Chondrocyte (in vitro differentiated cells): ENCODE results near the gene TMEM17. TPM values are rescaled to one million over a fixed set of nuclear protein-coding genes. Genes with fewer than 3 reads are reported as not detected.

Experiments used
- DNase-seq: peaks from one replicate; pipeline ENCODE4 v3.0.0; 2021; ENCODE audit warnings: mixed read lengths, low spot score
- H3K27ac Mint-ChIP-seq: one replicate; pipeline ENCODE4 v1.8.0; 2021; ENCODE audit warnings: mild to moderate bottlenecking, moderate library complexity, mixed read lengths; ENCODE audit not compliant: unreplicated experiment
- H3K27me3 Mint-ChIP-seq: 2 replicates; pipeline ENCODE4 v1.8.0; 2021; ENCODE audit warnings: low read depth, mixed read lengths
- H3K36me3 Mint-ChIP-seq: 2 replicates; pipeline ENCODE4 v1.8.0; 2021; ENCODE audit warnings: low read depth, mixed read lengths
- H3K4me1 Mint-ChIP-seq: 2 replicates; pipeline ENCODE4 v1.8.0; 2021; ENCODE audit warnings: low read depth, mild to moderate bottlenecking, mixed read lengths
- H3K4me3 Mint-ChIP-seq: one replicate; pipeline ENCODE4 v1.8.0; 2021; ENCODE audit warnings: mild to moderate bottlenecking, moderate library complexity, mixed read lengths; ENCODE audit not compliant: unreplicated experiment
- H3K9me3 Mint-ChIP-seq: 2 replicates; pipeline ENCODE4 v1.8.0; 2021; ENCODE audit warnings: low read depth, mixed read lengths
- total RNA-seq: library from RNA; stranded (reverse); gene quantifications from 3 replicates; pipeline ENCODE4 v1.2.1, GENCODE V29; 2021
- TF ChIP-seq, protein P1 (sequence below): fragments of 200-600 bp; sonication (generic); IDR thresholded peaks from 2 replicates; pipeline ENCODE4 v1.5.0; 2021; ENCODE audit warnings: antibody characterized with exemption, mild to moderate bottlenecking, moderate library complexity

Gene TMEM17
- total RNA-seq, 1 donor from 2014 or later = 3.8 TPM

DNA sequence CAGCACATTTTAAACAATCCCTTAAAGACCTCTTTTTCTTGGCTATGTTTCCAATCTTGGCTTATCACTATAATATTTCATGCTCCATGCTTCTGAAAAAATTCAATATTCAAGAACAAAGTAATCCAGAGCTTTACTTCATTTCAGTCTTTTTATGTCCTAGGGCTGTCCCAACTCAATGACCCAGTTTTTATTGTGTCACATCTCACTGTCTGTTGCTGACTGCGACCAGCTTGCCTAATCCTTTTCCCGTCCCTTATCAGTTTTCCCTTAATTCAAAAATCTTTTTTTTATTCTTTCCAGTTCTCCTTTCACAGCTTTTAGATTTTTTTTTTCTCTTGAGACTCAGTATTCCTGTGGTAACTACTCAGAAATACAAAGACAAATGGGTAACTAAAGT, 10.2 kb downstream of the TMEM17 start:
- no peaks in the 10 kb centered on the region for H3K36me3 Mint-ChIP-seq
- no peaks in the 10 kb centered on the region for H3K9me3 Mint-ChIP-seq
- TF ChIP-seq, protein P1, sequence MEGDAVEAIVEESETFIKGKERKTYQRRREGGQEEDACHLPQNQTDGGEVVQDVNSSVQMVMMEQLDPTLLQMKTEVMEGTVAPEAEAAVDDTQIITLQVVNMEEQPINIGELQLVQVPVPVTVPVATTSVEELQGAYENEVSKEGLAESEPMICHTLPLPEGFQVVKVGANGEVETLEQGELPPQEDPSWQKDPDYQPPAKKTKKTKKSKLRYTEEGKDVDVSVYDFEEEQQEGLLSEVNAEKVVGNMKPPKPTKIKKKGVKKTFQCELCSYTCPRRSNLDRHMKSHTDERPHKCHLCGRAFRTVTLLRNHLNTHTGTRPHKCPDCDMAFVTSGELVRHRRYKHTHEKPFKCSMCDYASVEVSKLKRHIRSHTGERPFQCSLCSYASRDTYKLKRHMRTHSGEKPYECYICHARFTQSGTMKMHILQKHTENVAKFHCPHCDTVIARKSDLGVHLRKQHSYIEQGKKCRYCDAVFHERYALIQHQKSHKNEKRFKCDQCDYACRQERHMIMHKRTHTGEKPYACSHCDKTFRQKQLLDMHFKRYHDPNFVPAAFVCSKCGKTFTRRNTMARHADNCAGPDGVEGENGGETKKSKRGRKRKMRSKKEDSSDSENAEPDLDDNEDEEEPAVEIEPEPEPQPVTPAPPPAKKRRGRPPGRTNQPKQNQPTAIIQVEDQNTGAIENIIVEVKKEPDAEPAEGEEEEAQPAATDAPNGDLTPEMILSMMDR = no peak
- H3K4me3 Mint-ChIP-seq = no peak overlapping the region
- H3K27ac Mint-ChIP-seq = peak overlapping the region; percentile 18
- peaks cover 23% of the 10 kb centered on the region for H3K4me1 Mint-ChIP-seq
- H3K27me3 Mint-ChIP-seq = no peaks in the 10 kb centered on the region
- no peak for DNase-seq

DNA sequence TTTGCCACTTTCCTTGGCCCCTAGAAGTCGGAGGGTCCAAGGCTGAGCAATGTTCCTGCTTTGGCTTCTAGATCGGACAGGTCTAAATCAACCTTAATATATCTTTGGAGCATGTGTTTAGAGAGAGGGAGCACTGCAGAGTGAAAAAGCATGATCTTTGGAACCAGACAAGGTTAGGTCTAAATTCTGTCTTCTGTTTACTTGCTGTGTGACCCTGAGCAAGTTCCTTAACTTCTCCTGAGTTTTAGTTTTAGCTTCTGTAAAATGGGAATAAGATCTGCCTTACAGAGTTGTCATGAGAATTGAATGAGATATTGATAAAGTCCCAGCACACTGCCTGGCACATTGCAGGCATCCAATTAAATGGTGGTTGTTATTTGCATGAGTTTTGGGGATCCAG, 13.9 kb downstream of the TMEM17 start:
- Mint-ChIP-seq H3K27me3 (no peaks in the 10 kb centered on the region), H3K4me1 (peaks cover 35% of the 10 kb centered on the region), H3K4me3 (no peak overlapping the region)

GRCh38 chr2:62489702-62490101, 16.3 kb downstream of the TMEM17 start:
- H3K36me3 Mint-ChIP-seq = no peaks in the 10 kb centered on the region
- no peak overlapping the region for H3K4me3 Mint-ChIP-seq
- peak overlapping the region; percentile 90 for H3K27ac Mint-ChIP-seq
- TF ChIP-seq, protein P1 = no peak
- H3K27me3 Mint-ChIP-seq = no peaks in the 10 kb centered on the region
- no peak for DNase-seq
- H3K4me1 Mint-ChIP-seq = peaks cover 41% of the 10 kb centered on the region
- no peaks in the 10 kb centered on the region for H3K9me3 Mint-ChIP-seq

More for the DNA sequence above, 13.9 kb downstream of the TMEM17 start:
- Mint-ChIP-seq H3K36me3 (no peaks in the 10 kb centered on the region), H3K27ac (no peak overlapping the region), H3K9me3 (no peaks in the 10 kb centered on the region)
- no peak for DNase-seq
- TF ChIP-seq, protein P1 = no peak

GRCh38 chr2:62489162-62489561, 16.8 kb downstream of the TMEM17 start:
- no peaks in the 10 kb centered on the region for H3K36me3 Mint-ChIP-seq
- H3K27ac Mint-ChIP-seq = peak overlapping the region; percentile 90
- TF ChIP-seq, protein P1 = no peak
- H3K4me1 Mint-ChIP-seq = peaks cover 41% of the 10 kb centered on the region
- H3K27me3 Mint-ChIP-seq = no peaks in the 10 kb centered on the region
- no peak for DNase-seq
- H3K9me3 Mint-ChIP-seq = no peaks in the 10 kb centered on the region
- no peak overlapping the region for H3K4me3 Mint-ChIP-seq

GRCh38 chr2:62486439-62486765, 19.6 kb downstream of the TMEM17 start:
- Mint-ChIP-seq H3K9me3 (no peaks in the 10 kb centered on the region), H3K4me1 (peaks cover 41% of the 10 kb centered on the region), H3K36me3 (no peaks in the 10 kb centered on the region), H3K4me3 (no peak overlapping the region), H3K27me3 (no peaks in the 10 kb centered on the region), H3K27ac (peak overlapping the region; percentile 88)
- DNase-seq = no peak
- TF ChIP-seq, protein P1 = no peak
